ENCODE measurements around the gene IFT122.

DNA sequence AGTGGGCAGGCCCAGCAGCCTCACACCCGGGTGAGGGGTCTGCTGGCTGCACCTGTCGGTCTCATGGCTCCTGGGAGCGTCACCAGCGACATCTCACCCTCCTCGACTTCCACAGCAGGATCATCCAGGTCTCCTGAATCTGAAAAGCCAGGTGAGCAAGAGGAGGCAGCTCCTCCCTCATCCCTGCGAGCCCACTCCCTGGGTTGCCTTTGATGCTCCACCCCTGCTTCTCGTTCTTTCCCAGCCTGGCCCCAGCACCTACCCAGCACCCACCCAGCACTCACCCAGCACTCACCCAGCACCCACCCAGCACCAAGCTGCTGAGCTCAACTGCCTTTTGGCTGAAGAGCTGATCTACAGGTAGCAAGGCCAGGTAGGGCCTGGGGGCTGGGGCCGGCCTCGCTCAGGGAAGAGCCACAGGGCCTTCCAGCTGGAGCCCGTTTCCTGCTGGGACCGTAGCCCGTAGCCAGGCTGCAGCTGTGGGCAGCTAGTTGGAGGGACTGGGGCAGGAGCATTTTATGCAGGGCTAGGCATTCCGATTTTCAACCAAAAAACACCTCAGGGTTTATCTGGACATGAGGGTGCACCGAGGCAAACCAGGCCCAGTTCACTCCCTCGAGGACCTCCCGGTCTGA is 103.2 kb downstream of the IFT122 start, which contains the start of gene H1-8:
- TF ChIP-seq, protein P1, sequence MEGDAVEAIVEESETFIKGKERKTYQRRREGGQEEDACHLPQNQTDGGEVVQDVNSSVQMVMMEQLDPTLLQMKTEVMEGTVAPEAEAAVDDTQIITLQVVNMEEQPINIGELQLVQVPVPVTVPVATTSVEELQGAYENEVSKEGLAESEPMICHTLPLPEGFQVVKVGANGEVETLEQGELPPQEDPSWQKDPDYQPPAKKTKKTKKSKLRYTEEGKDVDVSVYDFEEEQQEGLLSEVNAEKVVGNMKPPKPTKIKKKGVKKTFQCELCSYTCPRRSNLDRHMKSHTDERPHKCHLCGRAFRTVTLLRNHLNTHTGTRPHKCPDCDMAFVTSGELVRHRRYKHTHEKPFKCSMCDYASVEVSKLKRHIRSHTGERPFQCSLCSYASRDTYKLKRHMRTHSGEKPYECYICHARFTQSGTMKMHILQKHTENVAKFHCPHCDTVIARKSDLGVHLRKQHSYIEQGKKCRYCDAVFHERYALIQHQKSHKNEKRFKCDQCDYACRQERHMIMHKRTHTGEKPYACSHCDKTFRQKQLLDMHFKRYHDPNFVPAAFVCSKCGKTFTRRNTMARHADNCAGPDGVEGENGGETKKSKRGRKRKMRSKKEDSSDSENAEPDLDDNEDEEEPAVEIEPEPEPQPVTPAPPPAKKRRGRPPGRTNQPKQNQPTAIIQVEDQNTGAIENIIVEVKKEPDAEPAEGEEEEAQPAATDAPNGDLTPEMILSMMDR (IDR thresholded peaks at IDR 0.05 in 8 of 11, conservative IDR thresholded peaks at IDR 0.05 in 3 of 11), result no peak
- TF ChIP-seq POLR2A (IDR thresholded peaks at IDR 0.05) (no peak), POLR2AphosphoS5 (IDR thresholded peaks at IDR 0.05) (no peak)

Data from spleen (tissue), 7 donors.